ENCODE results near the gene GOLGA6A.
"Not testable (repeated sequence)": the region's sequence is repeated elsewhere in the genome, so short reads cannot be mapped to it uniquely, and the experiment has no call there.

GOLGA6A gene

DNA sequence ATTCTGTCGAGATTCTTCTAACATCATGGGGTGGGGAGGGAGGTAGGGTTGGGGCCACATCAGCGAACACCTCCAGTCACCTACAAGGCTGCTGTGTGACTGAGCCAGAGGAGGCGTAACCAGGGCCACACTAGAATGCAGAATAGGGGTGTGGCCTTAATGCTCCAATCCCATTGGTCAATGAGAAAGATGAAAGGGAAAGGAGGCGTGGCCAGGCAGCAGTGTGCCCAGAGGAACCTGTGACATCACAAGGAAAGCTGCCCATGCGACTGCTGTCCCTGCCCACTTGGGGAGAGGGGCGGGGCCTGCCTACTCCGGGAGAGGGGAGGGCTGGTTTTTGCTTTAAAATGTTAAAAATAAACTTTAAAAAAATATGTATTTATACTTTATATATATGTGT, at the start of gene GOLGA6A:
Gene GOLGA6A, minus strand, starts transcription at position 101 of the 400 bp plus-strand sequence. Its CDS starts 41 bp downstream, at position 60.
- not testable (repeated sequence) for DNase-seq

- no peak for DNase-seq
These were observed 49.5 kb upstream of the GOLGA6A start for GRCh38 chr15:74131628-74132413.

- no peak for DNase-seq
These were observed 48.7 kb upstream of the GOLGA6A start for GRCh38 chr15:74130849-74131627.

- no peak for DNase-seq
These were observed 48.0 kb upstream of the GOLGA6A start, which contains the start of gene ISLR2 for GRCh38 chr15:74130155-74130848. Gene ISLR2, plus strand, starts transcription at chr15:74130586. Its CDS starts 2,169 bp downstream, at chr15:74132755.

GRCh38 chr15:74129586-74130154, 47.3 kb upstream of the GOLGA6A start:
- DNase-seq = no peak

- DNase-seq = no peak
These were observed 46.6 kb upstream of the GOLGA6A start for GRCh38 chr15:74128785-74129585.

- no peak for DNase-seq
These were observed 45.8 kb upstream of the GOLGA6A start for GRCh38 chr15:74127954-74128784.

DNA sequence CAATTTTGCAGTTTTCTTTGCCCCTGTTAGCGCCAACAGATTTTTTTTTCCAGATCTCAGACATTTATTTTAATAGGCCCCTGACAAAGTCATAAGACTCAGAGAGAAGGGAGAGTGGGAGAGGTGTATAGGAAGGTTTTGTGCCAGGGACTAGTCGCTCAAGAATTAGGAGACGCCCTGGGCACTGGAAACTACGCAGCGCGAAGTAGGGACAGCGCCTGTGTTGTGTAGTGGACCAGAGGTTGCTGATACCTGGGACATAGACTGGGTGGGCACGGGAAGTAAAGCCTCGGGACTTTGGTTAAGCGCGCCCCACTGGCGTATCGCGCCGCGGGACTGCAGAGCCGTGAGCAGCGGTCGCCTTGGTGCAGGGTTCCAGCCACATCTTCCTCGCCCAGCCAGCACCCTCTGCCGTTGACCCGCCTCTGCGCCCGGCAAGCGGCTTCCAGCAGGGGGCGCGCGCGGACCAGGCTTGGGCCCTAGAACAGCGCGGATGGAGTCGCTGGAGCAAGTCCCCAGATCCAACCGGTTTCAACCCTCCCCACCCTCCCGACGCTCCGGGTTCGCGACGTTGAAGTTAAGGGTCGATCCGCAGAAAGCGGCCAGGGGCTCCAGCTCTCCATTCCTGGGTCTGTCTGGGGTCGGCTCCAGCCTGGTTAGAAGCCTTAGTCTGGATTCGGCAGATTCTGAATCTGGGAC, 45.1 kb upstream of the GOLGA6A start:
- DNase-seq = peak; percentile 65 to 88

DNA sequence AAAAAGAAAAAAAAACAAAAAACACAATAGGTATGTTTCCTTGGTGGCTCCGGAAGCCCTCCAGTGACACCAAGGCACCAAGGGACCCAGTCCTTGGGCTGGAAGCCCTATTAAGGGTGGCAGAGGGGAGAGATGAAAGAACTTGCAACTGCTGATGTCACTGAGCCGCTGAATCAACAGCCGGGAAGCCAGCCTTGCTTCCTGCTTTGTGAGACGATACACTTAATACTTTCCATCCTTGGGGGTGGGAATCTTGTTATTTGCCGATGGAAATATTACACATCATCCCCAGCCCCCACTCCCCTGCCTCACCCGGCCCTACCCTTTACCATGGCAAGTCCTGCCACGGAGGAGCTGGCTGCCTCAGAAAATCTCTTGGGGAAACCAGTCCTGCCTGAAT, 42.4 kb upstream of the GOLGA6A start:
- no peak for DNase-seq

DNA sequence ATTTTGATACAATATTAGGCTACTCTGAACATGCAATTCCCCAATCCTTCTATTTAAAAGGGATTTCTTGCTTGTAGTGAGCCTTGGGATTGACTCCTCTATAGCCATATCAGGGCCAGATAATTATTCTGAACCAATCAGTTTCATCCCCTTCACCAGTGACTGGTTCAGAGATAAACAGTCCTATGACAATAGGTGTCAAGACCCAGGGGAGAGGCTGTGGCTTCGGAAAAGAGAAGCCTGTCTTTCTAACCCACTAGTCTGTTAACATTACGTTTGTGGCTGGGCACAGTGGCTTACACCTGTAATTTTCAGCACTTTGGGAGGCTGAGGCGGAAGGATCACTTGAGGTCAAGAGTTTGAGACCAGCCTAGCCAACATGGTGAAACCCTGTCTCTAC, 41.8 kb upstream of the GOLGA6A start:
- no peak for DNase-seq

GRCh38 chr15:74123658-74124057, 41.3 kb upstream of the GOLGA6A start:
- DNase-seq = no peak

- DNase-seq = no peak
These were observed 40.7 kb upstream of the GOLGA6A start for GRCh38 chr15:74123131-74123429.

DNA sequence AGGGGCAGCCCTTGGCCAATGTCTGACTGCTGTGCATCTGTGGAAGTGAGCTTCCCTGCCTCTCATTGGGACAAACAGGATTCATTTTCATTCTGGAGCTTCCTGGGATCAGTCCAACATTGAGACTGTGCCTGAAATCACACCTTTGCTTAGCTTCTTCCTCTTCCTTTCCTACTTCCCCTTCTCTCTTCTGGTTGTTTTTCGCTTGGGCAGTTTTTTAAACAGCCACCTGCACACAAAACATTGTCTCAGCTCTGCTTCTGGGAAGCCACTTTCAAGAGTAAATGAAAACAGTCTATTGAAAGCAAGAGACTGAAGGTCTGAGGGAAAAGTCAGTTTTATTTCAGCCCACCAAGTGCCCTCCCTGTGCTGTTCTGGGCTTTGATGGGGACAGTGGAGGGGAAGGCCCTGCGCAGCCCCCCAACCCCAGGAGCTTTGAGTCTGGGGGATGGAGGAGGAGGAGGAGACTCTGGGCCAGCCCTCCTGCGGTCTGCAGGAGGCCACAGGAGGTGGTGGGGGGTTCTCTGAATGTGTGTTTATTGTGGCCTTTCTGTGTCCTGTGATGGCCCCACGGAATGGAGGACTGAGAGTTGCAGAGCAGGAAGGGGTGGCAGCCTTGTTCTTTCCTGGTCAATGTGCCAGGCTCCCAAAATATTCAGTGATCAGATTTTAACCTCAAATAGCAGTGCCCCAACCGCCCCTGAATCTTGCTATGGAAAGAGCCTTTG, 40.2 kb upstream of the GOLGA6A start:
- DNase-seq = no peak

GRCh38 chr15:74121858-74122257, 39.5 kb upstream of the GOLGA6A start:
- DNase-seq = no peak

- no peak for DNase-seq
These were observed 38.7 kb upstream of the GOLGA6A start for GRCh38 chr15:74121039-74121438.

DNA sequence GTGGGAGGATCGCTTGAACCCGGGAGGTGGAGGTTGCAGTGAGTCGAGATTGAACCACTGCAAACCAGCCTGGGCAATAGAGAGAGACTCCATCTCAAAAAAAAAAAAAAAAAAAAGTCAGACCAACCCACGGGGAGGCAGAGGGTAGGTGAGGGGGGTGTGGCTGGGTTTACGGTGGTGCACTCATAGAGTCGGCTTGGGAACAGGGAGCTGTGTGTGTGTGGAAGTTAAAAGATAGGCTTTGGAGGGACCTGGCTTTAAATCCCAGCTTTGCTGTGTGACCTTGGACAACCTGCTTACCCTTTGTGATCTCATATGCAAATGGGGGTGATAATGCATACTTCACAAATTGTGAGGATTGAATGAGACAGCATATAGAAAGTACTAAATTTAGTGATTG, 38.1 kb upstream of the GOLGA6A start:
- no peak for DNase-seq

DNA sequence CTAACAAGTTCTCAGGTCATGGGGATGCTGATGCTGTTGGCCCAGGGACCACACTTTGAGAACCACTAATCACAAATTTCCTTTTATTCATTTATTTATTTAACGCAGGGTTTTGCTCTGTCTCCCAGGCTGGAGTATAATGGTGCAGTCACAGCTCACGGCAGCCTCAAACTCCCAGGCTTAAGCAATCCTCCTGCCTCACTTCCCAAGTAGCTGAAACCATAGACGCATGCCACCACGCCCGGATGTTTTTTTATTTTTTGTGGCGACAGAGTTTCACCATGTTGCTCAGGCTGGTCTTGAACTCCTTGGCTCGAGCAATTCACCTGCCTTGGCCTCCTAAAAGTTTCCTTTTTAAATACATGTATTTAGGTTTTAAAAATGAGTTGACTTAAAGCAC, 27.4 kb upstream of the GOLGA6A start:
- DNase-seq = no peak

GRCh38 chr15:74108611-74109010, 26.3 kb upstream of the GOLGA6A start:
- DNase-seq = not testable (repeated sequence)

- DNase-seq = no peak
These were observed 25.8 kb upstream of the GOLGA6A start for GRCh38 chr15:74108111-74108510.

Data from NCI-H446 (cell line).